HG03457 (cell line): Measurements from ENCODE around the gene PHF23.
A peak's percentile ranks its signal among the peaks of the same experiment; 100 is the strongest.

ENCODE experiments used
- ATAC-seq: cut with Tn5 transposase; IDR thresholded peaks from one replicate; pipeline ENCODE4 v1.9.1; 2021; ENCODE audit warnings: moderate number of reproducible peaks; ENCODE audit not compliant: unreplicated experiment

PHF23 gene

DNA sequence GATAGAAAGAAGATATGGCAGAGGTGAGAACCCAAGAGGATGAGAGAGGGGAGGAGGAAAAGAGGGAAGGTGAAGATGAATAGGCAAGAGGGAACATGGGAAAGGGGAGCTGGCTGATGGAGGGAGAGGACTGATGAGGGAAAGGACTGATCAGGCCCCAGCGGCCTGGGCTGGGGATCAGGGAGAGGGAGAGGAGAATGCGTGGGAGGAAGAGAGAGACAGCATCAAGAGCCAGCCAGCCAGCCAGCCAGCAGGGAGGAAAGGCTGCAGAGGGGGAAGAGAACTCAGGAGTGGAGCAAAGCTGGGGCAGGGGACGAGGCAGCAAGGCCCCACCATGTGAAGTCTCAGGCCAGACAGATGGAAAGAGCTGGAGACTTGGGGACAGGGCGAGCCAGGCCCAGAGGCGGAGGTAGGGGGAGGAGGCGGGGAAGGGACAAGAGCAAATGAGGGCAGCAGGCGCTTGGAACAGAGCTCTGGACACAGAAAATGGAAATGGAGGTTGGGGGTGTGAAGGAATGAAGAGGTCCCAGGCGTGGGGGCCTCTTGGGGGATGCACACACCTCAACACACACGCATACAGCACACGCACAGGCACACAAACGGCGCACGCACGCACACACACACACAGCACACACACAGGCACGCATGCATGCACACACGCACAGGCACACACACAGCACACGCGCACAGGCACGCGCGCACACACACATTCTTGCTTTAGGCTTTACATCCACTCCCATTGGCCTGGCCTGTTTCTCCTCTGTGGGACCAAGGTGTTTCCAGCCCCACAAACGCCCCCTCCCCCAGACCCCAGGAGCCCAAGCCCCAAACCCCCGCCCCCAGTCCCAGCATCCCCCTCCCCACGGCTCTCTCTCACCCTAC is 31.9 kb downstream of the PHF23 start:
- no peak for ATAC-seq

DNA sequence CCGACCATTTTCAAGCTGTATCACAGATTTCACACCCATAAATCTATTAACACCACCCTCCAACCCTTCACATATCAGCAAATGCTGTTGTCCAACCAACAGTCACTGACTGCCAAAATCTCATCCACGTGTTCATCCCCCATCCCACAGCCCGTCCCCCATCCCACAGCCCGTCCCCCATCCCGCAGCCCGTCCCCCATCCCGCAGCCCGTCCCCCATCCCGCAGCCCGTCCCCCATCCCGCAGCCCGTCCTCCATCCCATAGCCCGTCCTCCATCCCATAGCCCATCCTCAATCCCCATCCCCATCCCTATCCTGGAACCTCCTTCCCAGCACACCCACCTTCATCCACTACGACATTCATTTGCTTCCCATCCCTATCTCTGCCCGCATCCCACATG is 33.7 kb downstream of the PHF23 start:
- ATAC-seq: no peak

DNA sequence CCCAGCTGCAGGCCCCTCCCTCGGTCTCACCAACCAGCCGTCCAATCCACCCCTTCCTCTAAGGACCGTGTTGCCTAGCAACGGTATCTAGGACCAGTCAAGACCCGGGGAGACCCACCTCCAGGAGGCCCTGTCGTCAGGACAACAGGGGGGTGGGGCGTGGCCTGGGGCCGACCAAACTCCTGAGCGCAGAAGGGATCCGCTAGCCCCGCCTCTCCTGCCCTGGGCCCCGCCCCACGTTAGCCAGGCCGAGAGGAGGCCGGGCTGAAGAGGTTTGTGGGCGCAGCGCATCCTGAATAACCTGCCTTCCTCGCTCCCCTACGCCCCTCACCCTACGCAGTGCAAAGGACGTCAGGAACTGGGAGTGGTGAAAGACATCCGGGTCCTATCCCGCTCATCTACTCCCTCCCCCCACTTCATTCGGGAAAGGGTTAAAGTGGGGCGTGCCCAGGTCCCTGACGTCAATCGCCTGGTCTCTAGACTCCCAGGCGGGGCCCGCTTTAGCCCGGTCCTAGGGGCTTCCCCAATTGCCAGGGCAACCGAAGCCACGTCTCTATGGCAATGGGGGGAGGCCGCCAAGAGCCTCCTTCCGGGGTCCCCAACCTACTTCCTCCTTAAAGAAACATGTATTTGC is 34.3 kb downstream of the PHF23 start:
- peak; percentile 57 for ATAC-seq

DNA sequence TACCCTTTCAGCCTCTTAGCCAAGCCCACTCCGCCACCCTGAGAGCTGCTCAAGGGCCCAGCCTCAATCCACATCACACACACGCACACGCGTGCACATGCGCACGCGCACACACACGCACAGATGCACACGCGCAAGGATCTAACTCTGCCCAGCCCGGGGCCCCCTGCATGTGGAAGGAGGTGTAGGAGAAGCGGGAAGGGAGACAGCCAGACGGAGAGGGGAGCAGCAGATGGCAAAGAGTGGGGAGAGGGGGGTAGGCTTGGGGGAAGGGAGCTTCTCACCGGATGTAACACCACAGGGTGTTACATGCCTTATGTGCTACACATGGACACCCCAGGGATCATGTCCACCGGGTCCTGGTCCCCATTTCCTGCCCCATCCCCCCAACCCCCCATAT is 34.9 kb downstream of the PHF23 start:
- no peak for ATAC-seq

DNA sequence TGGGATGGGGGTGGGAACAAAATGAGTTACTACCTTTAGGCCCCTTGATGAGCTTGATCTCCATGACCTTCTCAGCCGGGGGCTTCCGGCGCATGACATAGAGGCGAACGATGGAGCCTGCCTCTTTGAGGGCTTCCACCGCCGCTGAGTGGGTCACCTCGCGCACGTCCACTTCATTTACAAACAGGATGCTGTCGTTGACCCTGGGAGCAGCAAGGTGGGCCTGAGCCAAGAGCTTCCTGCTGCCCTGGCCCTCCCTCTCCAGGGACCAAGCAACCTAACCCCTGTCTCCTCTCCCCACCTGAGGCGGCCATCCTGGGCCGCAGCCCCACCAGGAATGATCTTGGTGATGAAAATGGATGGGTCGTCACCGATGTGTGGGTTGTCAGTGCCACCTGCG is 35.9 kb downstream of the PHF23 start:
- no peak for ATAC-seq

DNA sequence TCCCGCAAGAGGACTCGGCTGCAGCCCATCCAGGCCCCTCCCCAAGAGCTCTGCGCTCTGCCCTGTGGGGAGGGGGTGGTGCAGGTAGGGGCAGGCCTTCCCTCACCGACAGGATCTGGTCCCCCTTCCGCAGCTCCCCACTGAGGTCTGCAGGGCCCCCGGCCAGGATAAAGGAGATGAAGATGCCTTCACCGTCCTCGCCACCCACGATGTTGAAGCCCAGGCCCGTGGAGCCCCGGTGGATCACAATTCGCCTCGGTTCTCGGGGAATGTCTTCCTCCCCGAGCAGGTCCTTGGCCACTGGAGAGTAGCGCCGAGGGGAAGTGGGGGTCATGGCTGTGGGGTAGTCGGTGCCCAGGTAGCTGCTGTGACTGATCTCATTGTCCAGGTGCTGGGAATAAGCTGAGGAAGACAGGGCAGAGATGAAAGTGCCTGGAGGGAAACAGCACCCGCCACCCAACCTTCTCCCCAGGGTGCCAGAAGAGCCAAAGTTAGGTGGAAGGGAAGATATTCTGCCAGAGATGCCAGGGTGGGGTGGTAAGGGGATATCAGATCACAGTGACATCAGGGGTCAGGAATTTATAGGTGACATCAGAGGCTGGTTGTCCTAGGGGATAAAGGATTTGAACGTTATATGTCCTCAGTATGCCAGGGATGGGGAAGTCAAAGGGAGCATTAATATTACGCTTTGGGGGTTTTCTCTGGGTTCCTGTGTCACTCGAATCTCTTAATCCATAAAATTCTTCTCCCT is 42.4 kb downstream of the PHF23 start:
- no peak for ATAC-seq

DNA sequence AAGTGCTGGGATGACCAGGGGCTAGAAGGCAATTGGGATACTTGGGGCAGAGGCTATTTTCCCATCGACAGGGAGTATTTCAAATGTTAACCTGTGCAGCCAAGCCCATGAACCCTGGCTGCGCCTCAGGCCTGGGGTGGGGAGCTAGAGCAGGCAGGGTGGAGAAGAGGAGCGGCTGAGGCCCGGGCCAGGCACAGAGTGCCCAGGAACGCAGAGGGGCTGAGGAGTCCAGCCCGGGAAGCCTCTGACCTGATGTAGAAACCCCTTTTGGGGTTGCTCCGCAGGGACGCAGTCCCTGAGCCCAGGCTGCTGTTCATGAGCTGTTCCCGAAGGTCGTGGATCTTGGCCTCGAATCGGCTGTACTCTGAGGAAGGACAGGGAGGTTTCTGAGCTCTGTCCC is 43.3 kb downstream of the PHF23 start:
- ATAC-seq: no peak

DNA sequence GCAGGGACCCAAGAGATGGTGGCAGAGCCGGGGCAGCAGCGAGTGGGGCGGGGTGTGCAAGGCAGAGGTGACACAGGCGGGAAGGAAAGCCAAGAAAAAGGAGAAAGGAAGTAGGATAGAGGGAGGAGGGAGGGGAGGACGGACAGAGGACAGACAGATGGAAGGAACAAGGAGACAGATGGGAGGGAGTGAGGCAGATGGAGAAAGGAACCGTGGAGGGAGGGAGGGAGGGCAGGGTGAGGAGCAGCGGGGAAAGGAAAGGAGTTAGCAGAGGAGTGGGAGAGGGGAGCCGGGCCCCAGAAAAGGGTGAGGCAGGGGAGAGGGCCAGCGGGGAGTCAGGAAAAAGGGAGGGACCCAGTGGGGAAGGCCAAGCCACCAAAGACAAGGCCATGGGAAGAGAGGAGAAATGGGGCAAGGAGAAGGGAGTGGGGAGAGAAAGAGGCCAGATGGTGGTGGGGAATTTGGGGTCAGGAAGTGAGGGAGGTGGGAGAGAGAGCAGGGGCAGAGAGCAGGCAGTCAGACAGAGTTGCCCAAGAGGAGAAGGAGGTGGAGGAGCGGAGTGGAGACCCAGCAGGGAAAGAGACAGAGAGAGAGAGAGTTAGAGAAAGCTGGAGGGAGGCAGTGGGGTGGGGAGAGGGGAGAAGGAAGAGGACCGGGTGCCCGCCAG is 46.9 kb downstream of the PHF23 start:
- ATAC-seq: no peak

DNA sequence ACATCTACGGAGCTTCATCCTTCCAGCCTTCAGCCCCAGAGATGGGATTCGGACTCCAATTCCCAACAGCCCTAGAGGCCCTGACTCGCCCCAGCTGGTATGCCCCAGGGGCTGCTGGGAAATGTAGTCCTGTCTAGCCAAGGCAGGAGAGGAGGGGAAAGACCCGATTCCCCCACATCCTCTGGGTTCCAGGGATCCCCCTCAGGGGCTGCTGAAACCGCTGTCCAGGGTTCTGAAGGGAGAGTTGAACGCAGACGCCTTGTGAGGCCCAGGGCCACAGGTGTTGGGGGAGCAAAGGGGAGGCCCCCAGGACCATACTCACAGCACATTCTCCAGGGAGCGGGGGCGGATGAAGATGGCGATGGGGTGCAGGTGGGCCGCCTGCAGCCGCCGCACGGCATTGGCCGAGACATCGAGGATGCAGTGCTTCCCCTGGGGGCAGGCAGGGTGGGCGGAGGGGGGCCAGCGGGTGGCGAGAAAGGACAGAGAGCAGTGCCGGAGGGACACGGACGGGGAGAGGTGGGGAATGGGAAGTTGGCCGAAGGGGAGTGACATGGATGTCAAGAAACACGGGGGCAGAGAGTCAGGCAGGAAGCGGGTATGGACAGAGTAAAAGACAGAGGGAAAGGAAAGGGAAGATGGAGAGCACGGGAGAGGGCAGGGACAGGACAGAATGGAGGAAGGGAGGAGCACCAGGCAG is 47.5 kb downstream of the PHF23 start:
- no peak for ATAC-seq

DNA sequence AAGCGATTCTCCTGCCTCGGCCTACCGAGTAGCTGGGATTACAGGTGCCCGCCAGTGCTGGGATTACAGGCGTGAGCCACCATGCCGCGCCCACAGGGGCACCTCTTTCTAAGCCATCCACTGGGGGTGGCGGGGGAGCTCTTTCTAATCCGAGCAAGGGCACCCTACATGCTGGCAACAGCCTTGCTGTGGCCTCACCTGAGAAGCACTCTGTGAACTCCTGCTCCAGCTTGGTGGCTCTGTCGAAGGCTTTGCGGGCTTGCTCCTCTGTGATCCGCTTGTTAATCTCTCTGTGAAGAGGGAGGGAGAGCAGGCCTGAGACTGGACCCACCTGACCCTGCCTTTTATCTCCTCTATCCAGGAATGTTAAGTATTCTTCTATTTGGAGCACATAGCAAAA is 48.2 kb downstream of the PHF23 start:
- ATAC-seq: no peak

DNA sequence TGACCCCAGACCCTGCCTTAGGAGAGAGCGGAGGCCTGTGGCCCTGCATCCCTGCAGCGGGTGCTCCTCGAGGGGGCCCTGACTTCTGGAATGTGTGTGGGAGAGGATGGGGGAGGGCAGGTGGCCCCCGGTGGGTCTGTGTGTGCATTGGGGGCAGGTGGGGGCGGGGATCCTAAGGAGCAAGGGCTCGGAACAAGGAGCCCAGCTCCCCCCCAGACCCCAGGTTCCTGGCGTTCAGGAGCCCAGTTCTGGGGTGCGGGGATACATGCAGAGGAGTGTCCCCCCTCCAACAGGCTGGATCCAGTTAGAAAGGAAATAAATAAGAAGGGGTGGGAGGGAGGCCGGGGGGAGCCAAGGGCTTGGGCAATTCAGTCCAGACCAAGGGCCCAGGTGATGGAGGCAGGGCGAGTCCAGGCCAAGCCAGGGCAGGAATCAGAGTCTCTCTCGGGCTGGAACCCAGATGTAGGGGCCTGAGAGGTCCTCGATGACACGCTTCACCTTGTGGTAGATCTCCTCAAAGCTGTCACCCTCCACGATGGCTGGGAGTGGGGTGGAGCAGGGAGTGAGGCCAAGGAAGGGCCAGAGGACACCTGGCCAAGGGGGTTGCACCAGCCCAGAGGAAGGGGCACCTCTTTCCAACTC is 48.9 kb downstream of the PHF23 start:
- no peak for ATAC-seq

DNA sequence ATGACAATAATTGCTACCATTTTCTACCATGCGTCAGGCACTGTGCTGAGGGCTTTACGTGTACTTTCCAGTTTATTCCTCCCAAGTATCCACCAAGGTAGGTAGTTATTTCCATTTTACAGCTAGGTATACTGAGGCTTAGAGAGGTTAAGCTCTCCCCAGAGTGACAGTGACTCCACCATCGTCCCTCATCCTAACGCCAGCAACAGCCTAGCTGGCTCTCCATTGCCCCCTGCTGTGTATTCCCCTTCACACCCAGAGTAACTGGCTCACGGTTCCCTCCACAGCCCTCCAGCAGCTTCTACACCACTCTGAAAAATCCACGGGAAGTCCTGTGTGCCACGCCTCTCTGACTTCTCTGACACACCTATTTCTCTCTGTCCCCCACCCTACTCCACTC is 53.0 kb downstream of the PHF23 start:
- ATAC-seq: no peak
